Measurements from ENCODE around the gene ARGLU1.

Gene ARGLU1, protein sequence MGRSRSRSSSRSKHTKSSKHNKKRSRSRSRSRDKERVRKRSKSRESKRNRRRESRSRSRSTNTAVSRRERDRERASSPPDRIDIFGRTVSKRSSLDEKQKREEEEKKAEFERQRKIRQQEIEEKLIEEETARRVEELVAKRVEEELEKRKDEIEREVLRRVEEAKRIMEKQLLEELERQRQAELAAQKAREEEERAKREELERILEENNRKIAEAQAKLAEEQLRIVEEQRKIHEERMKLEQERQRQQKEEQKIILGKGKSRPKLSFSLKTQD

DNA sequence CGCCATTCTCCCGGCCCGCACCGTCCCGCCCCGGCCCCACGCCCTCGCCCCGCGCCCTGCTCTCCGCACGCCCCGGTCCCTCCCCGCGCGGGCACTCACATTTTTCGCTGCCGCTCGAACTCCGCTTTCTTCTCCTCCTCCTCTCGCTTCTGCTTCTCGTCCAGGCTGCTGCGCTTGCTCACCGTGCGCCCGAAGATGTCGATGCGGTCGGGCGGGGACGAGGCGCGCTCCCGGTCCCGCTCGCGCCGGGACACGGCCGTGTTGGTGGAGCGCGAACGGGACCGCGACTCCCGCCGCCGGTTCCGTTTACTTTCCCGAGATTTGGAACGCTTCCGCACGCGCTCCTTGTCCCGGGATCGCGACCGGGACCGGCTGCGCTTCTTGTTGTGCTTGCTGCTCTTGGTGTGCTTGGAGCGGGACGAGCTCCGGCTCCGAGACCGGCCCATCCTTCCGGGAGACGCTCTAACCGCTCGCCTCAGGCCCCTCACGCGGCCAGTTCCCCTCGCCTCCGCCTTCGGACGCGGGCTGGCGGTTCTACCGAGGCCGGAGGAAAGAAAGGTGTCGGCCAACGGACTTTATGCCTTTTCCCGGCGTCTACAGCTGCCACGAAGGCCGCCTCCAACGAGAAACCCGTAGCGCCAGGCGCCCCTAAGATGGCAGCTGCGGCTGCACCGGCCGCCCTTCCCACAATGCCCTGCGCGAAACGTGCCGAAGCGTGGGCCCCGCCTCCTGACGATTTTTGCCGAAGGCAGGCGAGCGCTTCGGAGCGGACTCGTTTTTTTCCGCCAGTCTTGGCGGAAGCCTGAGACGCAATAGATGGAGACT, at the start of gene ARGLU1:
TSS of gene ARGLU1 (minus strand) at position 664 of the 825 bp plus-strand sequence. CDS start at position 446, 218 bp downstream.
- TF ChIP-seq GATA3 (IDR thresholded peaks at IDR 0.05; ENCODE audit: low read depth, low read length), result no peak
- TF ChIP-seq GATA2 (IDR thresholded peaks at IDR 0.05; ENCODE audit: low read depth, low read length), result no peak

DNA sequence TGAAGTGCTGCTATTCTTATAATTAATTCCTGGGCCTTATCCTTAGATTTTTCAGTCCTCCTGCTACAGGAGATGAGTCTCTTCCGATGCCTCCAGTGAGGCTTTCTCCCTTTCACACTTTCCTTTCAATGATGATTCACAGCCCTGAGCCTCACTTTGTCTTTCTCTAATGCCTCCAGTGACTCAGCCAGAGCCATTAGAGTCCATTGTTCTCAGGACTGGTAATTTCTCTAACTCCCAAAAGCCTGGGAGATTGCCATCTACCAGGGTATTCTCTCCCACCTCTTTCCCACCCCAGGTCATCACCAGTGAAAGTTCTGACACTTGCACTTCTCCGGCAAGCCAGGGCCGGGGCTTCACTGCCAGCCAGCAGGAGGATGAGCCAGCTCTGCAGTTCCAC, 49.6 kb upstream of the ARGLU1 start:
- TF ChIP-seq GATA3 (IDR thresholded peaks at IDR 0.05; ENCODE audit: low read depth, low read length) (no peak), GATA2 (IDR thresholded peaks at IDR 0.05; ENCODE audit: low read depth, low read length) (no peak)

- TF ChIP-seq GATA3 (IDR thresholded peaks at IDR 0.05; ENCODE audit: low read depth, low read length), result no peak
- no peak for TF ChIP-seq GATA2 (IDR thresholded peaks at IDR 0.05; ENCODE audit: low read depth, low read length)
Measured at GRCh38 chr13:106616729-106617128, 48.8 kb upstream of the ARGLU1 start.

DNA sequence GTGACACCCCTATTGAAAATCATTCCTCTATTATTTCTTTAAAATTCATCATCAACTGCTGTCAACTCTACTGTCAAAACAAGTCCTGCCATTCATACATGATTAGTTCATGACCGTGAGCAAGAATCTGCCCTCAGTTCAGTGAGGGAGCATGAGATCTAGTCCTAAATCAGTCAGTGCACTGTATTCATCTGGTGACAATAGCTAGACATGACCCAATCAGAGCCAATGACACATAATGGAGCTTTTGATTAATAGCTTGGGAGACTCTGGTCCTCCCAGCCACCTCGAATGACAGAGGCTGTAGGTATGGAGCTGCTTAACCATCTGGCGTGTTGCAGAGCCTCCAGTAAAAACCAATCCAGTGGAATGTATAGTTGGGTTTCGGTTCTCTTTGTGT, 46.9 kb upstream of the ARGLU1 start:
- TF ChIP-seq GATA2 (IDR thresholded peaks at IDR 0.05; ENCODE audit: low read depth, low read length), result no peak
- TF ChIP-seq GATA3 (IDR thresholded peaks at IDR 0.05; ENCODE audit: low read depth, low read length), result no peak

- TF ChIP-seq GATA2 (IDR thresholded peaks at IDR 0.05; ENCODE audit: low read depth, low read length), result no peak
- TF ChIP-seq GATA3 (IDR thresholded peaks at IDR 0.05; ENCODE audit: low read depth, low read length), result no peak
Measured at GRCh38 chr13:106612688-106613087, 44.8 kb upstream of the ARGLU1 start.

- TF ChIP-seq GATA3 (IDR thresholded peaks at IDR 0.05; ENCODE audit: low read depth, low read length) (no peak), GATA2 (IDR thresholded peaks at IDR 0.05; ENCODE audit: low read depth, low read length) (no peak)
Measured at GRCh38 chr13:106610486-106610885, 42.5 kb upstream of the ARGLU1 start.

DNA sequence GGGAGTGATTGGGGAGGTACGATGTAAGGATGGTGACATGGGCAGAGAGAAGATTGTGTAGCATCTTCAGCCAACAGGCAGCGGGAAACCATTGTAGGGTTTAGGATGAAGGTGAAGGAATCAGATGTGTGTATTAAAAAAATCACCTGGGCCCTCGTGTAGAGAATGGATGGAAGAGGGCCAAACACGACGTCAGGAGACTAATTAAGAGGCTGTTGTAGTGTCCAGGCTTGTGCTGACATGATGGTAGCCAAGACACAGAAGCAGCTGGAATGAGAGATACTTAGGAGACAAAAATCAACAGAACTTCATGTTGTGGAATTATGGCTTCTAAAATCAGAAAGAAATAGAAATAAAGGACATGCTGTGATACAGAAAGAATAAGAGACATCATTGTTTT, 41.2 kb upstream of the ARGLU1 start:
- TF ChIP-seq GATA3 (IDR thresholded peaks at IDR 0.05; ENCODE audit: low read depth, low read length) (no peak), GATA2 (IDR thresholded peaks at IDR 0.05; ENCODE audit: low read depth, low read length) (no peak)

- TF ChIP-seq GATA3 (IDR thresholded peaks at IDR 0.05; ENCODE audit: low read depth, low read length), result no peak
- no peak for TF ChIP-seq GATA2 (IDR thresholded peaks at IDR 0.05; ENCODE audit: low read depth, low read length)
Measured at GRCh38 chr13:106603546-106603945, 35.6 kb upstream of the ARGLU1 start.

DNA sequence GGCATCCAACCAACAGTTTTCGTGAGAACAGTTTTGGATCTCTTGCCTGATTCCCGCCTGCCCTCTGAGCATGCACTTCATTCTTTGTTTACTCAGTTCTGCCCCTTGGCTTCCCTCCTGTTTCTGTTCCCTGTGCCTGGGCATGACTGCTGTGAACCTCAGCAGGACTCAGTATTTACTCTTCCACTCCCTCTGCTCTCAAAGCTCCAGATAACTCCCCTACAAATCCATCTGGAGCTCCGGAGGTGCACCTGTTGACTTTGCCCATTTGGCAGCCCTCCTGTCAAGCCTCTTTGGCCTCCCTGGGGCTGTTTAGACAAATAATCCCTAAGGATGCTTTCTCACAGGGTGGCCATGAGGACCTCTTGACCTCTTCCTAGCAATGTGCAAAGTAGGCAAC, 34.2 kb upstream of the ARGLU1 start:
- TF ChIP-seq GATA3 (IDR thresholded peaks at IDR 0.05; ENCODE audit: low read depth, low read length), result no peak
- TF ChIP-seq GATA2 (IDR thresholded peaks at IDR 0.05; ENCODE audit: low read depth, low read length), result no peak

- TF ChIP-seq GATA3 (IDR thresholded peaks at IDR 0.05; ENCODE audit: low read depth, low read length) (no peak), GATA2 (IDR thresholded peaks at IDR 0.05; ENCODE audit: low read depth, low read length) (no peak)
Measured at GRCh38 chr13:106601489-106601888, 33.6 kb upstream of the ARGLU1 start.

GRCh38 chr13:106599875-106600797, 32.2 kb upstream of the ARGLU1 start:
- TF ChIP-seq GATA2 (IDR thresholded peaks at IDR 0.05; ENCODE audit: low read depth, low read length) (no peak), GATA3 (IDR thresholded peaks at IDR 0.05; ENCODE audit: low read depth, low read length) (no peak)

DNA sequence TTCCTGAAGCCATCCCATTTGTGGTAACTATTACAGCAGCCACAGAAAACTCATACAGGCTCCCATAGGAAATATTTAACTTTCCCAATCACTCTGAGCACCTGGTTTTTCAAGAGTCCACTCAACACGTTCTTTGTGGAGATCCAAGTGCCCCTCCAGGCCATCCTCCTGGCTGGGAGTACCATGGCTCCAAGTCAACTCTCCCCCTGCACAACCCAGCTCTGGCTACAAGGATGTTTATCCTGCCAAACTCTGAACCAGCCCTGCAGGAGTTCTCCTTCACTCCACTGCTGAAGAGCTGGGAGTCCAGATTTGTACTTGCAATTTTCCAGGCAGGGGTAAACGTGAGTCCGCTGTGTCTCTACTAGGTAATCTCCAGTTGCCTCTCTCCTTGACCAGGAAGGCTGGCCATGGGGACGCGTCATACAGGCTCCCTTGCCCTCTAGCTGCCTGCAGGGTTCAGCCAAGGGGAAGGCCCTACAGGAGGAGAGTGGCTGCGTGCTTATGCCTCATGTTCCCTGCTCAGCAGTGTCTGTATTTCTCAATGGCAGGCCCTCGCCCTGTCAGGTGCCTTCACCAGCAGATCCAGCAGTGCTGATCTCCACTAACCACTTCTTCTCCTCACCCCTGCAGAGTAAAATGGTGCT, 29.9 kb upstream of the ARGLU1 start:
- no peak for TF ChIP-seq GATA3 (IDR thresholded peaks at IDR 0.05; ENCODE audit: low read depth, low read length)
- no peak for TF ChIP-seq GATA2 (IDR thresholded peaks at IDR 0.05; ENCODE audit: low read depth, low read length)

GRCh38 chr13:106597186-106597585, 29.2 kb upstream of the ARGLU1 start:
- TF ChIP-seq GATA2 (IDR thresholded peaks at IDR 0.05; ENCODE audit: low read depth, low read length), result no peak
- TF ChIP-seq GATA3 (IDR thresholded peaks at IDR 0.05; ENCODE audit: low read depth, low read length), result no peak

All from SH-SY5Y (cell line).